K562 (cell line): ENCODE results near the gene PTGIS. TPM values are rescaled to one million over a fixed set of nuclear protein-coding genes. Genes with fewer than 3 reads are reported as not detected.

Experiments
- BACH1 ChIP-seq: fragments of 200-800 bp; sonication (Bioruptor generic); IDR thresholded peaks from 2 replicates; pipeline ENCODE4 v1.6.1; 2016; ENCODE audit warnings: missing genetic modification characterization, missing compliant biosample characterization
- CBX1 ChIP-seq: sonication (generic); IDR thresholded peaks from 2 replicates; pipeline ENCODE4 v1.6.1; 2016; ENCODE audit warnings: antibody characterized with exemption, low read depth, mild to moderate bottlenecking
- CHD1 ChIP-seq: fragments of 200-600 bp; sonication (generic); IDR thresholded peaks from one replicate; pipeline ENCODE4 v1.6.1; 2012; ENCODE audit warnings: mild to moderate bottlenecking, moderate library complexity, low read length, inconsistent platforms
- CTBP1 ChIP-seq: fragments of 450-650 bp; IDR thresholded peaks from 2 replicates; pipeline ENCODE4 v1.6.1; 2016; ENCODE audit warnings: borderline replicate concordance
- HIVEP1 ChIP-seq: fragments of 250-450 bp; sonication (Bioruptor Pico); IDR thresholded peaks from 2 replicates; pipeline ENCODE4 v1.4.0; 2020; ENCODE audit warnings: mild to moderate bottlenecking
- HLTF ChIP-seq: fragments of 450-650 bp; IDR thresholded peaks from 2 replicates; pipeline ENCODE4 v1.6.1; 2016
- IRF2 ChIP-seq: sonication (generic); formaldehyde crosslinking; IDR thresholded peaks from 2 replicates; pipeline ENCODE4 v1.8.1; 2022; ENCODE audit warnings: mild to moderate bottlenecking, missing genetic modification reagents
- KDM4B ChIP-seq, 2 experiments: fragments of 450-650 bp in 1 of 2; sonication (generic) in 1 of 2; IDR thresholded peaks; 2 replicates each; pipeline ENCODE4 v1.6.1; 2016 to 2017; ENCODE audit warnings: borderline replicate concordance in 2 of 2, antibody characterized with exemption in 1 of 2, low read depth in 1 of 2, mild to moderate bottlenecking in 1 of 2
- L3MBTL2 ChIP-seq: fragments of 450-650 bp; IDR thresholded peaks from 2 replicates; pipeline ENCODE4 v1.6.1; 2016; ENCODE audit warnings: mild to moderate bottlenecking, moderate library complexity
- LEF1 ChIP-seq: fragments of 450-650 bp; IDR thresholded peaks from 2 replicates; pipeline ENCODE4 v1.6.1; 2016; ENCODE audit warnings: mild to moderate bottlenecking
- RAD51 ChIP-seq: fragments of 450-650 bp; IDR thresholded peaks from 2 replicates; pipeline ENCODE4 v1.7.1; 2016; ENCODE audit warnings: low read depth, mild to moderate bottlenecking, borderline replicate concordance
- RBM34 ChIP-seq: fragments of 200-400 bp; formaldehyde crosslinking; IDR thresholded peaks from 2 replicates; pipeline ENCODE4 v1.6.1; 2018; ENCODE audit warnings: low read length, borderline replicate concordance; ENCODE audit not compliant: insufficient read depth
- ZNF583 ChIP-seq: fragments of 250-450 bp; sonication (Bioruptor Pico); IDR thresholded peaks from 2 replicates; pipeline ENCODE4 v1.4.0; 2020
- ZNF696 ChIP-seq: fragments of 250-450 bp; sonication (Bioruptor Pico); conservative IDR thresholded peaks from 2 replicates; pipeline ENCODE4 v1.4.0; 2020; ENCODE audit warnings: mild to moderate bottlenecking, moderate library complexity
- polyA plus RNA-seq, 8 experiments: library from polyadenylated mRNA; depleted of rRNA in 4 of 8; stranded (reverse) in 5 of 8; unstranded in 3 of 8; fragments of >200 nt; fragmentation: Nextera tagmentation in 2 of 8; fragmentation: Illumina TruSeq in 1 of 8; extraction: Ambion mirVana in 2 of 8; extraction: Trizol in 1 of 8; gene quantifications; 2 replicates each; pipeline versions ENCODE4 v1.2.1 to v1.2.3, GENCODE V29; 2011 to 2014; ENCODE audit warnings: inconsistent platforms in 1 of 8, missing spikeins in 1 of 8
- total RNA-seq, 7 experiments: library from RNA; depleted of rRNA in 6 of 7; stranded (reverse); fragments of >200 nt in 6 of 7; fragmentation: Illumina TruSeq in 2 of 7; extraction: Trizol in 2 of 7; gene quantifications; 2 replicates each; pipeline versions ENCODE4 v1.2.1 to v1.2.3, GENCODE V29; 2011 to 2021; ENCODE audit warnings: low replicate concordance in 1 of 7
- TF ChIP-seq, protein P1 (sequence below): fragments of 200-600 bp; sonication (generic); IDR thresholded peaks from one replicate; pipeline ENCODE4 v1.6.1; 2012; ENCODE audit warnings: mild to moderate bottlenecking, low read depth, low read length, inconsistent platforms
- TF ChIP-seq, protein P2 (sequence below): fragments of 250-450 bp; sonication (Bioruptor Pico); IDR thresholded peaks from 2 replicates; pipeline ENCODE4 v1.4.0; 2020; ENCODE audit warnings: mild to moderate bottlenecking

Gene PTGIS
- total and polyA plus RNA-seq, 9 of the 15 experiments (the other 6 are each of a cell fraction or from before 2014, with no cell fraction given), result not detected

DNA sequence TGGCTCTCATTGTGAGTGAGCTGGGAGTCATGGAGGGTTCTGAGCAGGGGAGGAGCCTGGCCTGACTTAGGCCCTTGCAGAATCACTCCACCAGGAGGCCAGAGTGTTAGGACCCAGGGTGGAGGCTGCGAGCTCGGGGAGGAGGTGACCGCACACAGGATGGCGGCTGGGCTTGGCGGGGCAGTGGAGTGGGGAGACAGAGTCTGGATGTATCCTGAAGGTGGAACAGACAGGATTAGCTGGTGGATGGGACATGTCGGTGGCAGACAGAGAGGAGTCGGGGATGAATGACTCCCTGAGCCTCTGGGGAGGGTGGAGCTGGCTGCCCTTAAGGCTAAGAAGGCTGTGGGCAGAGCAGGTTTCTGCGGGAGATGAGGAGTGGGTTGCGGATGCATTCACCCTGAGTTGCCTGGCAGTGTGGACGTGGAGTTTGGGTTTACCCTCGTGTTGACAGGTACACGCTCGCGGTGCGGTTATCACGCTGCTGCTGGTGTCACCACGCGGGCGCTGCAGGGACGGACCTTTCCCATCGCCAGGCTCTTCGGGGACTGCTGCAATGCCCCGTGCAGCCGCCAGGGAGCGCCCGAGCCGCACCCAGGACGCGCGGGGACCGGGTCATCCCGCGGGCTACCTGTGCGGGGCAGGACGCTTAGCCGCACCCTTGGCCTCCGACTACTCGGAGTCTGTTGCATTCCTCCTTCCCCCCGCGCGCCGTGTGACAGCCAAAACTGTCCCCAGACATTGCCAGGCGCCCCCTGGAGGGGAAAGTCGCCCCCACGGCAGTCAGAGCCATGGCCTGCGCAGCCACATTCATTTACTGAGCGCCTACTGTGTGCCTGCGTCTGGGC, 43.0 kb upstream of the PTGIS start (continued):
- TF ChIP-seq, protein P1, sequence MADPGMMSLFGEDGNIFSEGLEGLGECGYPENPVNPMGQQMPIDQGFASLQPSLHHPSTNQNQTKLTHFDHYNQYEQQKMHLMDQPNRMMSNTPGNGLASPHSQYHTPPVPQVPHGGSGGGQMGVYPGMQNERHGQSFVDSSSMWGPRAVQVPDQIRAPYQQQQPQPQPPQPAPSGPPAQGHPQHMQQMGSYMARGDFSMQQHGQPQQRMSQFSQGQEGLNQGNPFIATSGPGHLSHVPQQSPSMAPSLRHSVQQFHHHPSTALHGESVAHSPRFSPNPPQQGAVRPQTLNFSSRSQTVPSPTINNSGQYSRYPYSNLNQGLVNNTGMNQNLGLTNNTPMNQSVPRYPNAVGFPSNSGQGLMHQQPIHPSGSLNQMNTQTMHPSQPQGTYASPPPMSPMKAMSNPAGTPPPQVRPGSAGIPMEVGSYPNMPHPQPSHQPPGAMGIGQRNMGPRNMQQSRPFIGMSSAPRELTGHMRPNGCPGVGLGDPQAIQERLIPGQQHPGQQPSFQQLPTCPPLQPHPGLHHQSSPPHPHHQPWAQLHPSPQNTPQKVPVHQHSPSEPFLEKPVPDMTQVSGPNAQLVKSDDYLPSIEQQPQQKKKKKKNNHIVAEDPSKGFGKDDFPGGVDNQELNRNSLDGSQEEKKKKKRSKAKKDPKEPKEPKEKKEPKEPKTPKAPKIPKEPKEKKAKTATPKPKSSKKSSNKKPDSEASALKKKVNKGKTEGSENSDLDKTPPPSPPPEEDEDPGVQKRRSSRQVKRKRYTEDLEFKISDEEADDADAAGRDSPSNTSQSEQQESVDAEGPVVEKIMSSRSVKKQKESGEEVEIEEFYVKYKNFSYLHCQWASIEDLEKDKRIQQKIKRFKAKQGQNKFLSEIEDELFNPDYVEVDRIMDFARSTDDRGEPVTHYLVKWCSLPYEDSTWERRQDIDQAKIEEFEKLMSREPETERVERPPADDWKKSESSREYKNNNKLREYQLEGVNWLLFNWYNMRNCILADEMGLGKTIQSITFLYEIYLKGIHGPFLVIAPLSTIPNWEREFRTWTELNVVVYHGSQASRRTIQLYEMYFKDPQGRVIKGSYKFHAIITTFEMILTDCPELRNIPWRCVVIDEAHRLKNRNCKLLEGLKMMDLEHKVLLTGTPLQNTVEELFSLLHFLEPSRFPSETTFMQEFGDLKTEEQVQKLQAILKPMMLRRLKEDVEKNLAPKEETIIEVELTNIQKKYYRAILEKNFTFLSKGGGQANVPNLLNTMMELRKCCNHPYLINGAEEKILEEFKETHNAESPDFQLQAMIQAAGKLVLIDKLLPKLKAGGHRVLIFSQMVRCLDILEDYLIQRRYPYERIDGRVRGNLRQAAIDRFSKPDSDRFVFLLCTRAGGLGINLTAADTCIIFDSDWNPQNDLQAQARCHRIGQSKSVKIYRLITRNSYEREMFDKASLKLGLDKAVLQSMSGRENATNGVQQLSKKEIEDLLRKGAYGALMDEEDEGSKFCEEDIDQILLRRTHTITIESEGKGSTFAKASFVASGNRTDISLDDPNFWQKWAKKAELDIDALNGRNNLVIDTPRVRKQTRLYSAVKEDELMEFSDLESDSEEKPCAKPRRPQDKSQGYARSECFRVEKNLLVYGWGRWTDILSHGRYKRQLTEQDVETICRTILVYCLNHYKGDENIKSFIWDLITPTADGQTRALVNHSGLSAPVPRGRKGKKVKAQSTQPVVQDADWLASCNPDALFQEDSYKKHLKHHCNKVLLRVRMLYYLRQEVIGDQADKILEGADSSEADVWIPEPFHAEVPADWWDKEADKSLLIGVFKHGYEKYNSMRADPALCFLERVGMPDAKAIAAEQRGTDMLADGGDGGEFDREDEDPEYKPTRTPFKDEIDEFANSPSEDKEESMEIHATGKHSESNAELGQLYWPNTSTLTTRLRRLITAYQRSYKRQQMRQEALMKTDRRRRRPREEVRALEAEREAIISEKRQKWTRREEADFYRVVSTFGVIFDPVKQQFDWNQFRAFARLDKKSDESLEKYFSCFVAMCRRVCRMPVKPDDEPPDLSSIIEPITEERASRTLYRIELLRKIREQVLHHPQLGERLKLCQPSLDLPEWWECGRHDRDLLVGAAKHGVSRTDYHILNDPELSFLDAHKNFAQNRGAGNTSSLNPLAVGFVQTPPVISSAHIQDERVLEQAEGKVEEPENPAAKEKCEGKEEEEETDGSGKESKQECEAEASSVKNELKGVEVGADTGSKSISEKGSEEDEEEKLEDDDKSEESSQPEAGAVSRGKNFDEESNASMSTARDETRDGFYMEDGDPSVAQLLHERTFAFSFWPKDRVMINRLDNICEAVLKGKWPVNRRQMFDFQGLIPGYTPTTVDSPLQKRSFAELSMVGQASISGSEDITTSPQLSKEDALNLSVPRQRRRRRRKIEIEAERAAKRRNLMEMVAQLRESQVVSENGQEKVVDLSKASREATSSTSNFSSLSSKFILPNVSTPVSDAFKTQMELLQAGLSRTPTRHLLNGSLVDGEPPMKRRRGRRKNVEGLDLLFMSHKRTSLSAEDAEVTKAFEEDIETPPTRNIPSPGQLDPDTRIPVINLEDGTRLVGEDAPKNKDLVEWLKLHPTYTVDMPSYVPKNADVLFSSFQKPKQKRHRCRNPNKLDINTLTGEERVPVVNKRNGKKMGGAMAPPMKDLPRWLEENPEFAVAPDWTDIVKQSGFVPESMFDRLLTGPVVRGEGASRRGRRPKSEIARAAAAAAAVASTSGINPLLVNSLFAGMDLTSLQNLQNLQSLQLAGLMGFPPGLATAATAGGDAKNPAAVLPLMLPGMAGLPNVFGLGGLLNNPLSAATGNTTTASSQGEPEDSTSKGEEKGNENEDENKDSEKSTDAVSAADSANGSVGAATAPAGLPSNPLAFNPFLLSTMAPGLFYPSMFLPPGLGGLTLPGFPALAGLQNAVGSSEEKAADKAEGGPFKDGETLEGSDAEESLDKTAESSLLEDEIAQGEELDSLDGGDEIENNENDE, result no peak
- no peak for TF ChIP-seq HIVEP1 (CRISPR knock-in tag)
- TF ChIP-seq RBM34, result no peak
- 0 out of 2 replicates have a peak, but pooled peaks have one; percentile 21 for TF ChIP-seq ZNF583 (CRISPR knock-in tag)
- TF ChIP-seq CBX1, result peak; percentile 76; the same call in 1 of the 2 replicates
- TF ChIP-seq L3MBTL2, result peak; percentile 91
- TF ChIP-seq IRF2, result no peak
- no peak for TF ChIP-seq ZNF696 (CRISPR knock-in tag)
- TF ChIP-seq RAD51, result 0 out of 2 replicates have a peak, but pooled peaks have one; percentile 12
- peak; percentile 97 for TF ChIP-seq CTBP1
- TF ChIP-seq BACH1 (tag), result no peak
- no peak for TF ChIP-seq LEF1
- TF ChIP-seq, protein P2, sequence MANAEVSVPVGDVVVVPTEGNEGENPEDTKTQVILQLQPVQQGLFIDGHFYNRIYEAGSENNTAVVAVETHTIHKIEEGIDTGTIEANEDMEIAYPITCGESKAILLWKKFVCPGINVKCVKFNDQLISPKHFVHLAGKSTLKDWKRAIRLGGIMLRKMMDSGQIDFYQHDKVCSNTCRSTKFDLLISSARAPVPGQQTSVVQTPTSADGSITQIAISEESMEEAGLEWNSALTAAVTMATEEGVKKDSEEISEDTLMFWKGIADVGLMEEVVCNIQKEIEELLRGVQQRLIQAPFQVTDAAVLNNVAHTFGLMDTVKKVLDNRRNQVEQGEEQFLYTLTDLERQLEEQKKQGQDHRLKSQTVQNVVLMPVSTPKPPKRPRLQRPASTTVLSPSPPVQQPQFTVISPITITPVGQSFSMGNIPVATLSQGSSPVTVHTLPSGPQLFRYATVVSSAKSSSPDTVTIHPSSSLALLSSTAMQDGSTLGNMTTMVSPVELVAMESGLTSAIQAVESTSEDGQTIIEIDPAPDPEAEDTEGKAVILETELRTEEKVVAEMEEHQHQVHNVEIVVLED (CRISPR knock-in tag), result no peak
- peak; percentile 46; the same call in 1 of the 2 replicates for TF ChIP-seq HLTF
- no peak for TF ChIP-seq CHD1
- peak in 1 of 2 experiments; percentile 62; a peak in 1 of 4 replicates for TF ChIP-seq KDM4B (IDR thresholded peaks at IDR 0.05; ENCODE audit: borderline replicate concordance in 2 of 2, low read depth in 1 of 2)
